HG03066 (cell line): ENCODE measurements around the gene GATAD2B.

Experiments
- ATAC-seq: cut with Tn5 transposase; IDR thresholded peaks from one replicate; pipeline ENCODE4 v1.9.1; 2021; ENCODE audit warnings: low read depth; ENCODE audit not compliant: unreplicated experiment

Gene GATAD2B

GRCh38 chr1:153800516-153800915 lies 122.3 kb downstream of the GATAD2B start:
- no peak for ATAC-seq

GRCh38 chr1:153799566-153800465 lies 123.0 kb downstream of the GATAD2B start:
- no peak for ATAC-seq

GRCh38 chr1:153799016-153799415 lies 123.8 kb downstream of the GATAD2B start:
- ATAC-seq = no peak

- ATAC-seq = no peak
Observed at GRCh38 chr1:153798468-153798780, 124.3 kb downstream of the GATAD2B start.

GRCh38 chr1:153796786-153797659 lies 125.7 kb downstream of the GATAD2B start:
- no peak for ATAC-seq

- no peak for ATAC-seq
Observed at GRCh38 chr1:153795934-153796785, 126.6 kb downstream of the GATAD2B start.

GRCh38 chr1:153795330-153795837 lies 127.4 kb downstream of the GATAD2B start:
- no peak for ATAC-seq

GRCh38 chr1:153794624-153795329 lies 128.0 kb downstream of the GATAD2B start:
- no peak for ATAC-seq

- no peak for ATAC-seq
Observed at GRCh38 chr1:153793973-153794615, 128.7 kb downstream of the GATAD2B start.

GRCh38 chr1:153793261-153793972 lies 129.4 kb downstream of the GATAD2B start:
- no peak for ATAC-seq

- ATAC-seq = no peak
Observed at GRCh38 chr1:153792631-153793041, 130.1 kb downstream of the GATAD2B start.

GRCh38 chr1:153791648-153792253 lies 131.0 kb downstream of the GATAD2B start:
- ATAC-seq = peak; percentile 5

- ATAC-seq = peak; percentile 89
Observed at GRCh38 chr1:153790966-153791647, 131.7 kb downstream of the GATAD2B start.

- ATAC-seq = no peak
Observed at GRCh38 chr1:153790313-153790965, 132.3 kb downstream of the GATAD2B start.

- no peak for ATAC-seq
Observed at GRCh38 chr1:153789478-153790034, 133.2 kb downstream of the GATAD2B start.

GRCh38 chr1:153786038-153786790 lies 136.6 kb downstream of the GATAD2B start:
- ATAC-seq = no peak
